Activated CD4-positive, alpha-beta memory T cell treated with anti-CD3 and anti-CD28 coated beads for 36 hours (primary cell): ENCODE results near the gene ACTL8. TPM values are rescaled to one million over a fixed set of nuclear protein-coding genes. Genes with fewer than 3 reads are reported as not detected.

Experiments used
- CTCF ChIA-PET: fragments of 350-600 bp; sonication (Branson Sonifier 250); formaldehyde crosslinking; loops from one replicate; lab custom pipeline; 2021; ENCODE audit warnings: antibody characterized with exemption, inconsistent platforms; lab: Charles Lee
- POLR2A ChIA-PET: fragments of 350-600 bp; sonication (Branson Sonifier 250); formaldehyde crosslinking; loops from one replicate; lab custom pipeline; 2021; ENCODE audit warnings: antibody characterized with exemption; lab: Charles Lee
- DNase-seq: peaks from one replicate; pipeline ENCODE4 v3.0.0-alpha.2; 2020
- H3K27ac Mint-ChIP-seq: one replicate; pipeline ENCODE4 v1.8.0; 2021; ENCODE audit warnings: mixed read lengths
- H3K27me3 Mint-ChIP-seq: one replicate; pipeline ENCODE4 v1.8.0; 2021; ENCODE audit warnings: mixed read lengths
- H3K36me3 Mint-ChIP-seq: one replicate; pipeline ENCODE4 v1.8.0; 2021; ENCODE audit warnings: mixed read lengths
- H3K4me1 Mint-ChIP-seq: one replicate; pipeline ENCODE4 v1.8.0; 2021; ENCODE audit warnings: low read depth, mixed read lengths
- H3K4me3 Mint-ChIP-seq: one replicate; pipeline ENCODE4 v1.8.0; 2021; ENCODE audit warnings: mild to moderate bottlenecking, mixed read lengths
- H3K9me3 Mint-ChIP-seq: one replicate; pipeline ENCODE4 v1.8.0; 2021; ENCODE audit warnings: mixed read lengths
- intact Hi-C: fragments of 100-400 bp; cut with micrococcal nuclease; formaldehyde crosslinking; loops from one replicate; pipeline ENCODE4 v1.15.1; 2023
- total RNA-seq, 2 experiments: library from RNA; stranded (reverse); gene quantifications; one replicate each; pipeline ENCODE4 v1.2.3, GENCODE V29; 2021

Gene ACTL8
- total RNA-seq, 2 experiments from 2014 or later, result not detected

GRCh38 chr1:17725084-17725719 lies 29.9 kb upstream of the ACTL8 start:
- Mint-ChIP-seq H3K4me3 (no peak overlapping the region), H3K9me3 (no peaks in the 10 kb centered on the region), H3K4me1 (no peaks in the 10 kb centered on the region), H3K36me3 (no peaks in the 10 kb centered on the region), H3K27me3 (peaks cover 9% of the 10 kb centered on the region), H3K27ac (no peak overlapping the region)
- DNase-seq, result no peak
- CTCF ChIA-PET, result no interaction called here
- POLR2A ChIA-PET, result no interaction called here
- intact Hi-C loops, result no loop called here

GRCh38 chr1:17725811-17726582 lies 29.1 kb upstream of the ACTL8 start:
- Mint-ChIP-seq H3K4me3 (no peak overlapping the region), H3K4me1 (no peaks in the 10 kb centered on the region), H3K27ac (no peak overlapping the region), H3K36me3 (no peaks in the 10 kb centered on the region), H3K27me3 (peaks cover 7% of the 10 kb centered on the region), H3K9me3 (no peaks in the 10 kb centered on the region)
- intact Hi-C loops, result no loop called here
- no peak for DNase-seq
- POLR2A ChIA-PET, result no interaction called here
- CTCF ChIA-PET, result no interaction called here

GRCh38 chr1:17728123-17728712 lies 26.9 kb upstream of the ACTL8 start:
- H3K4me3 Mint-ChIP-seq, result no peak overlapping the region
- ChIA-PET CTCF (no interaction called here), POLR2A (no interaction called here)
- no peaks in the 10 kb centered on the region for H3K9me3 Mint-ChIP-seq
- no peak overlapping the region for H3K27ac Mint-ChIP-seq
- intact Hi-C loops, result no loop called here
- H3K4me1 Mint-ChIP-seq, result no peaks in the 10 kb centered on the region
- H3K36me3 Mint-ChIP-seq, result no peaks in the 10 kb centered on the region
- no peak for DNase-seq
- H3K27me3 Mint-ChIP-seq, result peaks cover 2% of the 10 kb centered on the region

- DNase-seq, result no peak
- Mint-ChIP-seq H3K4me1 (no peaks in the 10 kb centered on the region), H3K36me3 (no peaks in the 10 kb centered on the region), H3K27ac (no peak overlapping the region), H3K4me3 (no peak overlapping the region), H3K9me3 (no peaks in the 10 kb centered on the region), H3K27me3 (peaks cover 2% of the 10 kb centered on the region)
- intact Hi-C loops, result no loop called here
- ChIA-PET CTCF (no interaction called here), POLR2A (no interaction called here)
Observed at GRCh38 chr1:17729248-17729647, 25.9 kb upstream of the ACTL8 start.

- Mint-ChIP-seq H3K4me3 (no peak overlapping the region), H3K27ac (no peak overlapping the region), H3K9me3 (no peaks in the 10 kb centered on the region), H3K27me3 (peaks cover 2% of the 10 kb centered on the region), H3K36me3 (no peaks in the 10 kb centered on the region), H3K4me1 (no peaks in the 10 kb centered on the region)
- DNase-seq, result no peak
- POLR2A ChIA-PET, result no interaction called here
- intact Hi-C loops, result no loop called here
- CTCF ChIA-PET, result no interaction called here
Observed at GRCh38 chr1:17729909-17730308, 25.2 kb upstream of the ACTL8 start.

GRCh38 chr1:17731460-17731859 lies 23.7 kb upstream of the ACTL8 start:
- ChIA-PET CTCF (no interaction called here), POLR2A (no interaction called here)
- Mint-ChIP-seq H3K36me3 (no peaks in the 10 kb centered on the region), H3K4me1 (no peaks in the 10 kb centered on the region), H3K27ac (no peak overlapping the region), H3K27me3 (peaks cover 2% of the 10 kb centered on the region), H3K4me3 (no peak overlapping the region), H3K9me3 (no peaks in the 10 kb centered on the region)
- intact Hi-C loops, result no loop called here
- DNase-seq, result no peak

- no peaks in the 10 kb centered on the region for H3K4me1 Mint-ChIP-seq
- DNase-seq, result no peak
- ChIA-PET CTCF (no interaction called here), POLR2A (interaction anchor here (0.6 kb wide), 1 partner anchor 63 kb away, joined by 3 read pairs; no protein-coding TSS in a partner anchor)
- H3K36me3 Mint-ChIP-seq, result no peaks in the 10 kb centered on the region
- H3K27ac Mint-ChIP-seq, result no peak overlapping the region
- no peak overlapping the region for H3K4me3 Mint-ChIP-seq
- H3K9me3 Mint-ChIP-seq, result no peaks in the 10 kb centered on the region
- H3K27me3 Mint-ChIP-seq, result peaks cover 2% of the 10 kb centered on the region
- intact Hi-C loops, result no loop called here
Observed at GRCh38 chr1:17732475-17732874, 22.7 kb upstream of the ACTL8 start.

- Mint-ChIP-seq H3K4me3 (no peak overlapping the region), H3K27ac (no peak overlapping the region), H3K27me3 (peaks cover 2% of the 10 kb centered on the region), H3K36me3 (no peaks in the 10 kb centered on the region), H3K4me1 (no peaks in the 10 kb centered on the region), H3K9me3 (no peaks in the 10 kb centered on the region)
- no peak for DNase-seq
- intact Hi-C loops, result no loop called here
- ChIA-PET CTCF (no interaction called here), POLR2A (no interaction called here)
Observed at GRCh38 chr1:17733661-17734060, 21.5 kb upstream of the ACTL8 start.

GRCh38 chr1:17734609-17735008 lies 20.5 kb upstream of the ACTL8 start:
- intact Hi-C loops, result no loop called here
- no peaks in the 10 kb centered on the region for H3K9me3 Mint-ChIP-seq
- no peaks in the 10 kb centered on the region for H3K36me3 Mint-ChIP-seq
- H3K27ac Mint-ChIP-seq, result no peak overlapping the region
- H3K27me3 Mint-ChIP-seq, result no peaks in the 10 kb centered on the region
- no peak for DNase-seq
- no peaks in the 10 kb centered on the region for H3K4me1 Mint-ChIP-seq
- ChIA-PET CTCF (no interaction called here), POLR2A (no interaction called here)
- H3K4me3 Mint-ChIP-seq, result no peak overlapping the region

GRCh38 chr1:17735348-17735747 lies 19.8 kb upstream of the ACTL8 start:
- no peak overlapping the region for H3K4me3 Mint-ChIP-seq
- DNase-seq, result no peak
- H3K4me1 Mint-ChIP-seq, result no peaks in the 10 kb centered on the region
- no peaks in the 10 kb centered on the region for H3K36me3 Mint-ChIP-seq
- POLR2A ChIA-PET, result interaction anchor here (0.7 kb wide), 1 partner anchor 29 kb away, joined by 3 read pairs; no protein-coding TSS in a partner anchor
- H3K9me3 Mint-ChIP-seq, result no peaks in the 10 kb centered on the region
- CTCF ChIA-PET, result no interaction called here
- no peaks in the 10 kb centered on the region for H3K27me3 Mint-ChIP-seq
- intact Hi-C loops, result no loop called here
- no peak overlapping the region for H3K27ac Mint-ChIP-seq

- CTCF ChIA-PET, result no interaction called here
- POLR2A ChIA-PET, result interaction anchor here (0.7 kb wide), 1 partner anchor 29 kb away, joined by 3 read pairs; no protein-coding TSS in a partner anchor
- H3K27ac Mint-ChIP-seq, result no peak overlapping the region
- H3K9me3 Mint-ChIP-seq, result no peaks in the 10 kb centered on the region
- H3K4me3 Mint-ChIP-seq, result no peak overlapping the region
- intact Hi-C loops, result no loop called here
- no peaks in the 10 kb centered on the region for H3K4me1 Mint-ChIP-seq
- no peak for DNase-seq
- H3K27me3 Mint-ChIP-seq, result peaks cover 4% of the 10 kb centered on the region
- H3K36me3 Mint-ChIP-seq, result no peaks in the 10 kb centered on the region
Observed at GRCh38 chr1:17735793-17736192, 19.3 kb upstream of the ACTL8 start.

- intact Hi-C loops, result no loop called here
- POLR2A ChIA-PET, result no interaction called here
- no peaks in the 10 kb centered on the region for H3K4me1 Mint-ChIP-seq
- H3K9me3 Mint-ChIP-seq, result no peaks in the 10 kb centered on the region
- no peaks in the 10 kb centered on the region for H3K36me3 Mint-ChIP-seq
- no peak overlapping the region for H3K27ac Mint-ChIP-seq
- CTCF ChIA-PET, result no interaction called here
- no peak for DNase-seq
- H3K27me3 Mint-ChIP-seq, result peaks cover 8% of the 10 kb centered on the region
- no peak overlapping the region for H3K4me3 Mint-ChIP-seq
Observed at GRCh38 chr1:17736625-17737024, 18.5 kb upstream of the ACTL8 start.
